GM12892 (cell line): ENCODE data around the gene RAB15.

Source experiments
- POLR2A ChIP-seq: IDR thresholded peaks from 2 replicates; pipeline ENCODE4 v1.6.1; 2011; ENCODE audit warnings: low read depth, low read length, control low read depth
- POLR2AphosphoS5 ChIP-seq: IDR thresholded peaks from 2 replicates; pipeline ENCODE4 v1.6.1; 2011; ENCODE audit warnings: low read depth, low read length, control low read depth
- TAF1 ChIP-seq: IDR thresholded peaks from 2 replicates; pipeline ENCODE4 v1.6.1; 2011; ENCODE audit warnings: low read depth, mild to moderate bottlenecking, control low read depth, low read length, borderline replicate concordance

GRCh38 chr14:64928239-64929013 lies 43.7 kb downstream of the RAB15 start:
- TF ChIP-seq POLR2AphosphoS5 (no peak), TAF1 (no peak), POLR2A (no peak)
